Liver (tissue), 9 donors: ENCODE measurements around the gene CTNNBL1. TPM values are rescaled to one million over a fixed set of nuclear protein-coding genes. Genes with fewer than 3 reads are reported as not detected.

Experiments
- DNase-seq: peaks from one replicate; pipeline ENCODE4 v3.0.0-alpha.2; 2017; ENCODE audit warnings: low spot score
- H3K27ac ChIP-seq, 2 donors: one replicate each; pipeline ENCODE4 v1.7.0; 2013; ENCODE audit warnings: inconsistent platforms in 2 of 2, low read length in 2 of 2, control low read depth in 1 of 2, low read depth in 1 of 2, mild to moderate bottlenecking in 1 of 2
- H3K27me3 ChIP-seq, 4 donors: one replicate each; pipeline versions ENCODE4 v1.6.1 to v1.7.0; 2013; ENCODE audit warnings: low read length in 3 of 4, inconsistent platforms in 1 of 4, mild to moderate bottlenecking in 1 of 4, moderate library complexity in 1 of 4; ENCODE audit not compliant: control insufficient read depth in 4 of 4, insufficient read depth in 4 of 4
- H3K36me3 ChIP-seq, 4 donors: one replicate each; pipeline versions ENCODE4 v1.6.1 to v1.7.0; 2013; ENCODE audit warnings: low read length in 3 of 4, mild to moderate bottlenecking in 3 of 4, low read depth in 1 of 4, moderate library complexity in 1 of 4; ENCODE audit not compliant: control insufficient read depth in 4 of 4, insufficient read depth in 3 of 4
- H3K4me1 ChIP-seq, 4 donors: one replicate each; pipeline versions ENCODE4 v1.6.1 to v1.7.0; 2013; ENCODE audit warnings: low read length in 3 of 4, mild to moderate bottlenecking in 3 of 4, moderate library complexity in 1 of 4; ENCODE audit not compliant: control insufficient read depth in 4 of 4, insufficient read depth in 4 of 4
- H3K4me3 ChIP-seq, 3 donors: one replicate each; pipeline versions ENCODE4 v1.6.1 to v1.7.0; 2013; ENCODE audit warnings: low read length in 3 of 3, control low read depth in 1 of 3, low read depth in 1 of 3, mild to moderate bottlenecking in 1 of 3
- H3K9ac ChIP-seq, 2 donors: one replicate each; pipeline ENCODE4 v1.7.0; 2013; ENCODE audit warnings: low read length in 2 of 2, mild to moderate bottlenecking in 2 of 2, moderate library complexity in 2 of 2, control low read depth in 1 of 2, low read depth in 1 of 2
- H3K9me3 ChIP-seq, 4 donors: one replicate each; pipeline versions ENCODE4 v1.6.1 to v1.7.0; 2013; ENCODE audit warnings: low read length in 3 of 4; ENCODE audit not compliant: control insufficient read depth in 4 of 4
- EGR1 ChIP-seq, 2 donors: IDR thresholded peaks; 2 replicates each; pipeline ENCODE4 v1.6.1; 2016 to 2018; ENCODE audit warnings: antibody characterized with exemption in 2 of 2, low read depth in 2 of 2
- FOXA1 ChIP-seq: IDR thresholded peaks from 2 replicates; pipeline ENCODE4 v1.6.1; 2016; ENCODE audit warnings: antibody characterized with exemption
- FOXA2 ChIP-seq: IDR thresholded peaks from 2 replicates; pipeline ENCODE4 v1.6.1; 2016; ENCODE audit warnings: antibody characterized with exemption
- GABPA ChIP-seq, 2 donors: IDR thresholded peaks in 1 of 2; conservative IDR thresholded peaks in 1 of 2; 2 replicates each; pipeline ENCODE4 v1.6.1; 2016; ENCODE audit warnings: antibody characterized with exemption in 2 of 2, mild to moderate bottlenecking in 1 of 2, moderate library complexity in 1 of 2
- HNF4A ChIP-seq, 2 donors: conservative IDR thresholded peaks; 2 replicates each; pipeline ENCODE4 v1.6.1; 2016; ENCODE audit warnings: antibody characterized with exemption in 2 of 2, mild to moderate bottlenecking in 2 of 2
- HNF4G ChIP-seq: IDR thresholded peaks from 2 replicates; pipeline ENCODE4 v1.6.1; 2016; ENCODE audit warnings: antibody characterized with exemption
- JUND ChIP-seq, 2 donors: IDR thresholded peaks; 2 replicates each; pipeline ENCODE4 v1.6.1; 2016; ENCODE audit warnings: antibody characterized with exemption in 2 of 2
- NR2F2 ChIP-seq: IDR thresholded peaks from 2 replicates; pipeline ENCODE4 v1.6.1; 2016; ENCODE audit warnings: antibody characterized with exemption
- RAD21 ChIP-seq, 2 donors: IDR thresholded peaks; 2 replicates each; pipeline ENCODE4 v1.6.1; 2016; ENCODE audit warnings: antibody characterized with exemption in 2 of 2, mild to moderate bottlenecking in 2 of 2
- RXRA ChIP-seq, 2 donors: IDR thresholded peaks; 2 replicates each; pipeline ENCODE4 v1.6.1; 2017 to 2018; ENCODE audit warnings: antibody characterized with exemption in 2 of 2, mild to moderate bottlenecking in 1 of 2
- SP1 ChIP-seq: IDR thresholded peaks from 2 replicates; pipeline ENCODE4 v1.6.1; 2018; ENCODE audit warnings: antibody characterized with exemption, mild to moderate bottlenecking
- TAF1 ChIP-seq: conservative IDR thresholded peaks from 2 replicates; pipeline ENCODE4 v1.6.1; 2016; ENCODE audit warnings: antibody characterized with exemption, mild to moderate bottlenecking
- YY1 ChIP-seq: IDR thresholded peaks from 2 replicates; pipeline ENCODE4 v1.6.1; 2016; ENCODE audit warnings: antibody characterized with exemption, mild to moderate bottlenecking
- WGBS: extraction: QIAGEN DNeasy Blood & Tissue Kit; methylation state at CpG from one replicate; pipeline ENCODE4 v1.1.7; 2013; 5-methylcytosine and 5-hydroxymethylcytosine counted together
- polyA plus RNA-seq, 2 donors: library from polyadenylated mRNA; stranded (reverse) in 1 of 2; unstranded in 1 of 2; fragments of 200-250 nt in 1 of 2; fragments of >200 nt in 1 of 2; fragmentation: Nextera tagmentation in 1 of 2; extraction: Ambion mirVana in 1 of 2; gene quantifications; one replicate each; pipeline versions ENCODE4 v1.2.1 to v1.2.3, GENCODE V29; 2013 to 2015
- total RNA-seq, 2 donors: library from RNA; depleted of rRNA; stranded (reverse); fragments of >200 nt; gene quantifications; one replicate each; pipeline ENCODE4 v1.2.3, GENCODE V29; 2014
- TF ChIP-seq, protein P1 (sequence below): IDR thresholded peaks from 2 replicates; pipeline ENCODE4 v1.6.1; 2016; ENCODE audit warnings: antibody characterized with exemption
- TF ChIP-seq, protein P2 (sequence below): IDR thresholded peaks from 2 replicates; pipeline ENCODE4 v1.6.1; 2016; ENCODE audit warnings: antibody characterized with exemption
- TF ChIP-seq, protein P3 (sequence below): IDR thresholded peaks from 2 replicates; pipeline ENCODE4 v1.6.1; 2016; ENCODE audit warnings: antibody characterized with exemption
- TF ChIP-seq, protein P4 (sequence below): IDR thresholded peaks from 2 replicates; pipeline ENCODE4 v1.6.1; 2016; ENCODE audit warnings: antibody characterized with exemption, mild to moderate bottlenecking
- TF ChIP-seq, protein P5 (sequence below): fragments of 150-350 bp; IDR thresholded peaks from 2 replicates; pipeline ENCODE4 v1.5.1; 2017; ENCODE audit warnings: improper control_type of control experiment, low read depth, low read length; ENCODE audit not compliant: missing input control
- donor health status: healthy.
- donor health status: healthy.
- donor health status: healthy.
- donor health status: healthy.
- donor health status: healthy.

The CTNNBL1 gene
- total and polyA plus RNA-seq, 4 donors = 18.3 to 25.4 (median 20.3) TPM

DNA sequence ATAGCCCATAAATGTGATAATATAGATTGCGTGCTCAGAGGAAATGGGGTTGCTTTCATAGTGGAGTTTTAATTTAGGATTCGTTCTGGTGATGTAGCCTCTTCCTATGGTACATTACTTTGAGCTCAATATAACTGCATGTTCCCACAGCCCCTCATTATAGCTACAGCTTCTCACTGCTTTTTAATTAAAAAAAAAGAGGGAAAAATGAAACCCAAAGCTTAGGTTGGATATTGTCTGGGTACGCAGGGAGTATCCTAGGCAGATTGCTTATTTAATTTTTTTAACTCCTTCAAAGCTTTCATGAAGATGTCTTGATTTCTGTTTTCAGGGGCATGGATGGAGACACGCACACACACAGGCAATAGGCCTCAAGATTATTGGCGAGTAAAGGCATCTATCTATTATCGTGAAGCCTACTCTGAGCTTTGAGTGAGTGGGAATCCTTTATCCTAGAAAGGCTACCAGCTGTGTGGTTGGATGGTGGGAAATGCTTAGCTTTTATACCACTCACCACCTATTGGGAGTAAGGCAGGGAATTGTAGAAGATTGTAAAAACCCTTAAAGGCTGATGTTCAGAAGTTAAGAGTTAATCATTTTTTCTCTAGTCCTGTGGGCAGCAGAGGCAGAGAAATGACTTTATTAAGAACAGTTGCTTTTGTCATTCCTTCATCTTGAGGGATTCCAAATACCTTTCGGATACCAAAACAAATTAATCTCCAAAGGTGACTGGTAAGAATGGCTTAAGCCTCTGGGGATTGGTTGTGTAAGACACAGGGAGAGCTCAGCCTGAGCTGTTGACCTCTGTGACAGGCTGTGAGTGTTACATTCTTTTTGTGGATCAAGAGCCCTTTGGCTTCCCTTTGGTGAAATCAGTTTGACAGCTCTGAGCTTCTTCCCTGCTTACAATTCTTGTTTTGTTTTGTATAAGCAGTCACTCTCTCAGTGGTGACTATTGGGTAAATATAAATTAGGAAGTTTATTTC is 33.4 kb downstream of the CTNNBL1 start:
- peaks cover 0 to 6% (median under 1%) of the 10 kb centered on the region in 4 donors for H3K36me3 ChIP-seq
- H3K4me1 ChIP-seq = peaks cover 11 to 63% (median 41%) of the 10 kb centered on the region in 4 donors
- no peaks in the 10 kb centered on the region for H3K9me3 ChIP-seq
- WGBS = 87% methylated on average over 7 of the region's 7 CpGs
- H3K27ac ChIP-seq = peak overlapping the region in 1 of 2 donors; percentile 37
- no peak for DNase-seq
- TF ChIP-seq JUND (IDR thresholded peaks at IDR 0.05) (no peak), FOXA2 (peak; percentile 32), RXRA (IDR thresholded peaks at IDR 0.05) (peak; percentile 58 to 67), HNF4A (conservative IDR thresholded peaks at IDR 0.05) (peak; percentile 52 to 55), RAD21 (IDR thresholded peaks at IDR 0.05) (peak in 1 of 2 donors; percentile 9), SP1 (peak; percentile 55), NR2F2 (peak; percentile 70)
- TF ChIP-seq, protein P1, sequence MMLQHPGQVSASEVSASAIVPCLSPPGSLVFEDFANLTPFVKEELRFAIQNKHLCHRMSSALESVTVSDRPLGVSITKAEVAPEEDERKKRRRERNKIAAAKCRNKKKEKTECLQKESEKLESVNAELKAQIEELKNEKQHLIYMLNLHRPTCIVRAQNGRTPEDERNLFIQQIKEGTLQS = no peak
- no peak overlapping the region for H3K4me3 ChIP-seq
- no peak overlapping the region for H3K9ac ChIP-seq
- no peaks in the 10 kb centered on the region for H3K27me3 ChIP-seq

DNA sequence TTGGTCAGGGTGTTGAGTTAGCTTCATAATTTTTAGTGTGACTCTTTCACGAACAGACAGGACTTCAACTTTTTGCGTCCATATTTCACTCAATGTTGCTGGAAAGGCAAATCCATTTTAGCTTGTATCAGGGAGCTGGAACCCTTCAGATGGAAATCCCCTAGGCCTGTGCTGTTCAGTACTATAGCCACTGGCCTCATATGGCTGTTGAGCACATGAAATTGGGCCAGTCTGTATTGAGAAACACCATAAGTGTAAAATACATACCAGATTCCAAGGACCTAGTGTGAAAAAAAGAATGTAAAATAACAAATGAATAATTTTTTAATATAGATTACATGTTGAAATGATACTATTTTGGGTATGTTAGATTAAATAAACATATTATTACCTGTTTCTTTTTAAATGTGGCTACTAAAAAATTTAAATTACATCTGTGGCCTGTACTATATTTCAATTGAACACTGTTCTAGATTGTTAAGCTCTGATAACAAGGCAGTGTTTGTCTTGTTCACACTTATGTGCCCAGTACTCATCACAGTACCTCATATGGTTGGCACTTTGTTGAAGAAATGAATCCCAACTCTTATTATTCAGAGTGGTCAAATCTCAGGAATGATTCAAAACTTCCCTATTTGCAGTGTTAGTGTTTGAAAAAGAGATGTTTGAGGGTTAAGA is 34.3 kb downstream of the CTNNBL1 start:
- Histone ChIP-seq H3K27ac (no peak overlapping the region), H3K4me1 (peaks cover 11 to 56% (median 36%) of the 10 kb centered on the region in 4 donors), H3K9me3 (no peaks in the 10 kb centered on the region), H3K27me3 (no peaks in the 10 kb centered on the region), H3K9ac (no peak overlapping the region), H3K4me3 (no peak overlapping the region), H3K36me3 (peaks cover under 1 to 7% (median 2%) of the 10 kb centered on the region in 4 donors)
- 84% methylated on average over 2 of the region's 2 CpGs for WGBS
- DNase-seq = no peak
- TF ChIP-seq, protein P2, sequence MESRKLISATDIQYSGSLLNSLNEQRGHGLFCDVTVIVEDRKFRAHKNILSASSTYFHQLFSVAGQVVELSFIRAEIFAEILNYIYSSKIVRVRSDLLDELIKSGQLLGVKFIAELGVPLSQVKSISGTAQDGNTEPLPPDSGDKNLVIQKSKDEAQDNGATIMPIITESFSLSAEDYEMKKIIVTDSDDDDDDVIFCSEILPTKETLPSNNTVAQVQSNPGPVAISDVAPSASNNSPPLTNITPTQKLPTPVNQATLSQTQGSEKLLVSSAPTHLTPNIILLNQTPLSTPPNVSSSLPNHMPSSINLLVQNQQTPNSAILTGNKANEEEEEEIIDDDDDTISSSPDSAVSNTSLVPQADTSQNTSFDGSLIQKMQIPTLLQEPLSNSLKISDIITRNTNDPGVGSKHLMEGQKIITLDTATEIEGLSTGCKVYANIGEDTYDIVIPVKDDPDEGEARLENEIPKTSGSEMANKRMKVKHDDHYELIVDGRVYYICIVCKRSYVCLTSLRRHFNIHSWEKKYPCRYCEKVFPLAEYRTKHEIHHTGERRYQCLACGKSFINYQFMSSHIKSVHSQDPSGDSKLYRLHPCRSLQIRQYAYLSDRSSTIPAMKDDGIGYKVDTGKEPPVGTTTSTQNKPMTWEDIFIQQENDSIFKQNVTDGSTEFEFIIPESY = no peak
- TF ChIP-seq FOXA2 (no peak), JUND (IDR thresholded peaks at IDR 0.05) (no peak), FOXA1 (no peak), RXRA (IDR thresholded peaks at IDR 0.05) (no peak), NR2F2 (no peak), HNF4G (no peak), SP1 (no peak), GABPA (IDR thresholded peaks at IDR 0.05 in 1 of 2, conservative IDR thresholded peaks at IDR 0.05 in 1 of 2) (no peak), RAD21 (IDR thresholded peaks at IDR 0.05) (no peak), YY1 (no peak), HNF4A (conservative IDR thresholded peaks at IDR 0.05) (no peak), EGR1 (IDR thresholded peaks at IDR 0.05; ENCODE audit: low read depth in 2 of 2) (no peak), TAF1 (no peak)
- TF ChIP-seq, protein P3, sequence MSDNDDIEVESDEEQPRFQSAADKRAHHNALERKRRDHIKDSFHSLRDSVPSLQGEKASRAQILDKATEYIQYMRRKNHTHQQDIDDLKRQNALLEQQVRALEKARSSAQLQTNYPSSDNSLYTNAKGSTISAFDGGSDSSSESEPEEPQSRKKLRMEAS = no peak
- TF ChIP-seq, protein P1 = no peak
- TF ChIP-seq, protein P4, sequence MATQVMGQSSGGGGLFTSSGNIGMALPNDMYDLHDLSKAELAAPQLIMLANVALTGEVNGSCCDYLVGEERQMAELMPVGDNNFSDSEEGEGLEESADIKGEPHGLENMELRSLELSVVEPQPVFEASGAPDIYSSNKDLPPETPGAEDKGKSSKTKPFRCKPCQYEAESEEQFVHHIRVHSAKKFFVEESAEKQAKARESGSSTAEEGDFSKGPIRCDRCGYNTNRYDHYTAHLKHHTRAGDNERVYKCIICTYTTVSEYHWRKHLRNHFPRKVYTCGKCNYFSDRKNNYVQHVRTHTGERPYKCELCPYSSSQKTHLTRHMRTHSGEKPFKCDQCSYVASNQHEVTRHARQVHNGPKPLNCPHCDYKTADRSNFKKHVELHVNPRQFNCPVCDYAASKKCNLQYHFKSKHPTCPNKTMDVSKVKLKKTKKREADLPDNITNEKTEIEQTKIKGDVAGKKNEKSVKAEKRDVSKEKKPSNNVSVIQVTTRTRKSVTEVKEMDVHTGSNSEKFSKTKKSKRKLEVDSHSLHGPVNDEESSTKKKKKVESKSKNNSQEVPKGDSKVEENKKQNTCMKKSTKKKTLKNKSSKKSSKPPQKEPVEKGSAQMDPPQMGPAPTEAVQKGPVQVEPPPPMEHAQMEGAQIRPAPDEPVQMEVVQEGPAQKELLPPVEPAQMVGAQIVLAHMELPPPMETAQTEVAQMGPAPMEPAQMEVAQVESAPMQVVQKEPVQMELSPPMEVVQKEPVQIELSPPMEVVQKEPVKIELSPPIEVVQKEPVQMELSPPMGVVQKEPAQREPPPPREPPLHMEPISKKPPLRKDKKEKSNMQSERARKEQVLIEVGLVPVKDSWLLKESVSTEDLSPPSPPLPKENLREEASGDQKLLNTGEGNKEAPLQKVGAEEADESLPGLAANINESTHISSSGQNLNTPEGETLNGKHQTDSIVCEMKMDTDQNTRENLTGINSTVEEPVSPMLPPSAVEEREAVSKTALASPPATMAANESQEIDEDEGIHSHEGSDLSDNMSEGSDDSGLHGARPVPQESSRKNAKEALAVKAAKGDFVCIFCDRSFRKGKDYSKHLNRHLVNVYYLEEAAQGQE = no peak
- TF ChIP-seq, protein P5, sequence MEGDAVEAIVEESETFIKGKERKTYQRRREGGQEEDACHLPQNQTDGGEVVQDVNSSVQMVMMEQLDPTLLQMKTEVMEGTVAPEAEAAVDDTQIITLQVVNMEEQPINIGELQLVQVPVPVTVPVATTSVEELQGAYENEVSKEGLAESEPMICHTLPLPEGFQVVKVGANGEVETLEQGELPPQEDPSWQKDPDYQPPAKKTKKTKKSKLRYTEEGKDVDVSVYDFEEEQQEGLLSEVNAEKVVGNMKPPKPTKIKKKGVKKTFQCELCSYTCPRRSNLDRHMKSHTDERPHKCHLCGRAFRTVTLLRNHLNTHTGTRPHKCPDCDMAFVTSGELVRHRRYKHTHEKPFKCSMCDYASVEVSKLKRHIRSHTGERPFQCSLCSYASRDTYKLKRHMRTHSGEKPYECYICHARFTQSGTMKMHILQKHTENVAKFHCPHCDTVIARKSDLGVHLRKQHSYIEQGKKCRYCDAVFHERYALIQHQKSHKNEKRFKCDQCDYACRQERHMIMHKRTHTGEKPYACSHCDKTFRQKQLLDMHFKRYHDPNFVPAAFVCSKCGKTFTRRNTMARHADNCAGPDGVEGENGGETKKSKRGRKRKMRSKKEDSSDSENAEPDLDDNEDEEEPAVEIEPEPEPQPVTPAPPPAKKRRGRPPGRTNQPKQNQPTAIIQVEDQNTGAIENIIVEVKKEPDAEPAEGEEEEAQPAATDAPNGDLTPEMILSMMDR = no peak
